Measurements from ENCODE around the gene RPS6KA2.

RPS6KA2 gene

DNA sequence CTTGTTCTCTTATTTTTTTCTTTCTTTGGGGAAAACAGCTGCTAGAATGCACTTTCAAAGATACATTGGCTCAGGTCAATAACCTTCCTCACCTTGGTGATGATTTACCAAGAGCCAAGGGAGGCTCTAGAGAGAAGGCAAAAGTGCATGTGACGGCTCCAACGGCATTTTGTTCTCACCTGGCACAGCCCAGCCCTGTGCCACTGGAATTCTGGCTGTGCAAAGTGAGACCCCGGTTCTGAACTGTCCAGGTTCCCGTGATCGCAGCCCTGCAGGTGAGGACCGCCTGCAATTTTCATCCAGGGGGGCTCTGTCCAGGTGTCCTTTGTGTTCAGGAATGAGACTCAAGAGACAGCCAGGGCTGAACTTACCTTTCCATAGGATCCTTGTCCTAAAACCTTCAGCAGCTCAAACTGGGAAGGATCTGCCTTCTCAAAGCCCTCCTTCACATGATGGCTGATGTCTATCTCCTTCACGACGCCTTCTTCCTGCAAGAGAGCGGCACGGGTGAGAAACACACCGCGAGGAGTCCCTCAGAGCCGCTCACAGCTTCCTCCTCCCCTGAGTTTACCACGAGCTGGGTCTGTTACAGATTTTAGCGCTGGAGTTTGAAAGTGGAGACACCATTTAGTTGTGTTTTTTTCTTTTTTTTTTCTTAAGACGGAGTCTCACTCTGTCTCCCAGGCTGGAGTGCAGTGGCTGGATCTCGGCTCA lies 88.6 kb downstream of the RPS6KA2 start:
- Histone ChIP-seq H3K14ac (ENCODE audit: low read length) (no peak overlapping the region), H4K8ac (ENCODE audit: low read depth, low read length) (no peak overlapping the region), H3K27ac (ENCODE audit: low read depth, low read length) (no peak overlapping the region), H3K36me3 (ENCODE audit: control insufficient read depth in 1 of 2, insufficient read depth in 2 of 2, low read length in 2 of 2) (peaks cover 9 to 10% of the 10 kb centered on the region in 2 experiments), H3K27me3 (ENCODE audit: insufficient read depth, low read length) (no peaks in the 10 kb centered on the region), H2BK12ac (ENCODE audit: low read length) (no peak overlapping the region), H4K12ac (ENCODE audit: low read depth, low read length) (no peak overlapping the region), H3K18ac (ENCODE audit: low read length) (no peak overlapping the region), H4K91ac (ENCODE audit: low read depth, low read length) (no peak overlapping the region), H3K79me1 (ENCODE audit: low read length) (peaks cover 8% of the 10 kb centered on the region), H3K23ac (ENCODE audit: low read length) (no peak overlapping the region), H2AFZ (ENCODE audit: insufficient read depth, low read length, poor library complexity) (no peak overlapping the region), H2AK5ac (ENCODE audit: low read length) (no peak overlapping the region), H3K4me2 (ENCODE audit: low read length) (no peak overlapping the region), H3K9me3 (ENCODE audit: insufficient read depth, low read depth, low read length) (no peaks in the 10 kb centered on the region), H3K4ac (ENCODE audit: low read depth, low read length) (no peak overlapping the region), H2BK5ac (ENCODE audit: low read depth, low read length, poor library complexity) (no peak overlapping the region), H3K9ac (ENCODE audit: low read length) (no peak overlapping the region), H3K79me2 (ENCODE audit: control insufficient read depth, insufficient read depth, low read length, poor library complexity) (no peaks in the 10 kb centered on the region), H3K4me1 (ENCODE audit: control insufficient read depth in 1 of 2, insufficient read depth in 2 of 2, low read length in 2 of 2) (peaks cover 11 to 12% of the 10 kb centered on the region in 2 experiments), H2BK120ac (ENCODE audit: insufficient read depth, low read length, poor library complexity) (no peak overlapping the region), H3K4me3 (ENCODE audit: low read depth, low read length) (no peak overlapping the region)
- no peak for DNase-seq
- no CpG with 5 or more reads among the region's 17 CpGs for WGBS (ENCODE audit: extremely low coverage, insufficient coverage, insufficient read length)

DNA sequence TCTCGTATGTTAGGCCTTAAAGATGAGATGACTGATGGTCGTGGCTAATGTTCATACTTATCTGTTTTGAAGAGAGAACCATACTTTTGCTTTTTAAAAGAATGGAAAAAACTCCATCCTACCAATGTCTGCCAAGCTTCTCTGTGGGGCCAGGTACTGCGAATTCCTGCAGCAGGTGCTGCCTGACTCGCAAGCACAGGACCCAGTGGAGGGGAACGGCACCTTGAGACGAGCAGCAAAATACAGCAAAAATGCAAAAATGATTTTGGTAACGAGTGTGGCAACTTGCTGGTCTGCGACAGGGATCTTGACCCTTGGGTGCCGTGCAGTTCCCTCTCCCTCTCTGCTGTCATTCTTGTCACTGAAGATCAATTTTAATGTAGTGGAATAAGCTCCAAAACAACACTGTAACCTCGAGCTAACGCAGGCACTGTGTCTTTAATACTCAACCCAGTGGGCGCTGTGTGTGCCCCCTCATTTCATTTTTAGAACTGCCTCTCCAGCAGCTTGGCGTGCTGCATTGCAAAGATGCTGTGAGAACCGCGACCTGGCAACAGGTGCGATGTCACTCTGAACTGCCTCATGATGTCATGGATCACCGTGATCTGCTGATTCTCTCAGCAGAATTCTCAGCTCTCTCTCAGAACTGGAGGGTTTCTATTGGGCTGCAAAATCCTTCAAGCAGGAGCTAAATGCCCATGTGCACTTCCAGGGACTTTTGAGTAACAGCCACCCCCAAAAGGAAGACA lies 92.2 kb downstream of the RPS6KA2 start:
- Histone ChIP-seq H3K4me1 (ENCODE audit: control insufficient read depth in 1 of 2, insufficient read depth in 2 of 2, low read length in 2 of 2) (peaks cover 0 to 2% of the 10 kb centered on the region in 2 experiments), H2BK5ac (ENCODE audit: low read depth, low read length, poor library complexity) (no peak overlapping the region), H3K36me3 (ENCODE audit: control insufficient read depth in 1 of 2, insufficient read depth in 2 of 2, low read length in 2 of 2) (peaks cover 18 to 19% of the 10 kb centered on the region in 2 experiments), H3K4ac (ENCODE audit: low read depth, low read length) (no peak overlapping the region), H4K8ac (ENCODE audit: low read depth, low read length) (no peak overlapping the region), H3K4me2 (ENCODE audit: low read length) (no peak overlapping the region), H3K27ac (ENCODE audit: low read depth, low read length) (no peak overlapping the region), H3K14ac (ENCODE audit: low read length) (no peak overlapping the region), H4K12ac (ENCODE audit: low read depth, low read length) (no peak overlapping the region), H3K79me2 (ENCODE audit: control insufficient read depth, insufficient read depth, low read length, poor library complexity) (no peaks in the 10 kb centered on the region), H2BK12ac (ENCODE audit: low read length) (no peak overlapping the region), H2AFZ (ENCODE audit: insufficient read depth, low read length, poor library complexity) (no peak overlapping the region), H3K23ac (ENCODE audit: low read length) (no peak overlapping the region), H2AK5ac (ENCODE audit: low read length) (no peak overlapping the region), H2BK120ac (ENCODE audit: insufficient read depth, low read length, poor library complexity) (no peak overlapping the region), H3K79me1 (ENCODE audit: low read length) (no peaks in the 10 kb centered on the region), H3K18ac (ENCODE audit: low read length) (no peak overlapping the region), H3K4me3 (ENCODE audit: low read depth, low read length) (no peak overlapping the region), H3K9me3 (ENCODE audit: insufficient read depth, low read depth, low read length) (no peaks in the 10 kb centered on the region), H4K91ac (ENCODE audit: low read depth, low read length) (no peak overlapping the region), H3K9ac (ENCODE audit: low read length) (no peak overlapping the region), H3K27me3 (ENCODE audit: insufficient read depth, low read length) (no peaks in the 10 kb centered on the region)
- WGBS (ENCODE audit: extremely low coverage, insufficient coverage, insufficient read length) = no CpG with 5 or more reads among the region's 17 CpGs
- no peak for DNase-seq

DNA sequence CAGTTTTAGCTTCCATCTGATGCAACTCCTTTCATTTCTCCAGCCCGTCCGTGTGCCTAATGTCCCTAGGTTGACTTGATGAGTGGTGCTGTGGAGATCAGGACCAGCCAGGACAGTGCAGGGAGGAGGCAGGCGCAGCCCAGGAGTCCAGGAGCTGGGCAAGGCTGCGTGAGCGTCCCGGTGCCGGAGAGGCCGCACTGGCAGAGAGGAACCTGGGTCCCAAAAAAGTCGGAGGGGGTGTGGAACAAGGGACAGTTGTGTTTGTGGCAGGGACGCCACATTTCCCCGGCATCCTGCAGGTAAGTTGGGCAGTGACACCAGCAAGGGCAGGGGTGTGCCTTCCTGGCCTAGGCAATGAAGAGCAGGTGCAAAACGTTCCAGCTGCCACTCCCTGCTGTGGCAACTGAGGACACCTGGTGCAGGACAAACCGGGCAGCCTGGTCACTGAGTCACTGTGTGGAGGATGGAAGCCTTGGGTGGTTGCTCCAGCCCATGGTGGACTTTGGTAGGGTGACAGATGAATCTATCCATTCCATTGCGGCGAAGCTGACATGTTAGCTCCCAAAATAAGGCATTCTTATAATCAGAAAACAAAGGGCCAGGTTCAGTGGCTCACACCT lies 93.7 kb downstream of the RPS6KA2 start:
- Histone ChIP-seq H3K9ac (ENCODE audit: low read length) (no peak overlapping the region), H3K79me2 (ENCODE audit: control insufficient read depth, insufficient read depth, low read length, poor library complexity) (no peaks in the 10 kb centered on the region), H3K18ac (ENCODE audit: low read length) (no peak overlapping the region), H4K12ac (ENCODE audit: low read depth, low read length) (no peak overlapping the region), H4K91ac (ENCODE audit: low read depth, low read length) (no peak overlapping the region), H3K9me3 (ENCODE audit: insufficient read depth, low read depth, low read length) (no peaks in the 10 kb centered on the region), H2BK120ac (ENCODE audit: insufficient read depth, low read length, poor library complexity) (no peak overlapping the region), H3K14ac (ENCODE audit: low read length) (no peak overlapping the region), H2AK5ac (ENCODE audit: low read length) (no peak overlapping the region), H3K4ac (ENCODE audit: low read depth, low read length) (no peak overlapping the region), H2BK12ac (ENCODE audit: low read length) (no peak overlapping the region), H2AFZ (ENCODE audit: insufficient read depth, low read length, poor library complexity) (no peak overlapping the region), H3K27me3 (ENCODE audit: insufficient read depth, low read length) (no peaks in the 10 kb centered on the region), H3K4me3 (ENCODE audit: low read depth, low read length) (no peak overlapping the region), H3K36me3 (ENCODE audit: control insufficient read depth in 1 of 2, insufficient read depth in 2 of 2, low read length in 2 of 2) (peaks cover 18 to 19% of the 10 kb centered on the region in 2 experiments), H3K23ac (ENCODE audit: low read length) (no peak overlapping the region), H4K8ac (ENCODE audit: low read depth, low read length) (no peak overlapping the region), H2BK5ac (ENCODE audit: low read depth, low read length, poor library complexity) (no peak overlapping the region), H3K27ac (ENCODE audit: low read depth, low read length) (no peak overlapping the region), H3K4me2 (ENCODE audit: low read length) (no peak overlapping the region), H3K4me1 (ENCODE audit: control insufficient read depth in 1 of 2, insufficient read depth in 2 of 2, low read length in 2 of 2) (peaks cover 0 to 2% of the 10 kb centered on the region in 2 experiments), H3K79me1 (ENCODE audit: low read length) (no peaks in the 10 kb centered on the region)
- DNase-seq = no peak
- no CpG with 5 or more reads among the region's 15 CpGs for WGBS (ENCODE audit: extremely low coverage, insufficient coverage, insufficient read length)

DNA sequence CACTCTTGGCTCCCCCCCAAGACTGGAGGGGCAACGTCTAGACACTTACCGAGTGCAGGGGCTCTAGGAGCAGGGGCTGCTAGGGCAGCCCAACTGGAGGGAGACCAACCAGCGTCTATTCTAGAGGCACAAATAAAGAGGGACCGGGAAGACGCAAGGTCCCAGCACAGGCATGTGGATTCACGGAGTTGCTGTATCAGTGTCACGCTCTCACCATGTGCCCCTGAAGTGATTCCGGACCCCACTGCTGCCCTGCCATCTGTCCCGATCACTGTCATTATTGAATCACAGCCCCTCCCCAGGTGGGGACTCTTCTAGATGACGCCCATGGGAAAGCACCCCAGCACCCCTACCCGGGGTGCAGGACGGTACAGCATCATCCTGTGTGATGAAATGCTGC lies 94.7 kb downstream of the RPS6KA2 start:
- H2BK120ac ChIP-seq (ENCODE audit: insufficient read depth, low read length, poor library complexity) = no peak overlapping the region
- H4K12ac ChIP-seq (ENCODE audit: low read depth, low read length) = no peak overlapping the region
- no peak overlapping the region for H3K14ac ChIP-seq (ENCODE audit: low read length)
- no peak overlapping the region for H4K8ac ChIP-seq (ENCODE audit: low read depth, low read length)
- no peaks in the 10 kb centered on the region for H3K79me2 ChIP-seq (ENCODE audit: control insufficient read depth, insufficient read depth, low read length, poor library complexity)
- peaks cover 18 to 19% of the 10 kb centered on the region in 2 experiments for H3K36me3 ChIP-seq (ENCODE audit: control insufficient read depth in 1 of 2, insufficient read depth in 2 of 2, low read length in 2 of 2)
- no peak overlapping the region for H3K27ac ChIP-seq (ENCODE audit: low read depth, low read length)
- no peak overlapping the region for H3K9ac ChIP-seq (ENCODE audit: low read length)
- H3K79me1 ChIP-seq (ENCODE audit: low read length) = no peaks in the 10 kb centered on the region
- H3K4ac ChIP-seq (ENCODE audit: low read depth, low read length) = no peak overlapping the region
- H3K18ac ChIP-seq (ENCODE audit: low read length) = no peak overlapping the region
- H2BK5ac ChIP-seq (ENCODE audit: low read depth, low read length, poor library complexity) = no peak overlapping the region
- no peak overlapping the region for H4K91ac ChIP-seq (ENCODE audit: low read depth, low read length)
- H3K27me3 ChIP-seq (ENCODE audit: insufficient read depth, low read length) = no peaks in the 10 kb centered on the region
- H3K9me3 ChIP-seq (ENCODE audit: insufficient read depth, low read depth, low read length) = no peaks in the 10 kb centered on the region
- H3K23ac ChIP-seq (ENCODE audit: low read length) = no peak overlapping the region
- no peak overlapping the region for H3K4me2 ChIP-seq (ENCODE audit: low read length)
- H3K4me1 ChIP-seq (ENCODE audit: control insufficient read depth in 1 of 2, insufficient read depth in 2 of 2, low read length in 2 of 2) = peaks cover 2 to 5% of the 10 kb centered on the region in 2 experiments
- DNase-seq = no peak
- H2BK12ac ChIP-seq (ENCODE audit: low read length) = no peak overlapping the region
- H3K4me3 ChIP-seq (ENCODE audit: low read depth, low read length) = no peak overlapping the region
- WGBS (ENCODE audit: extremely low coverage, insufficient coverage, insufficient read length) = no CpG with 5 or more reads among the region's 12 CpGs
- no peak overlapping the region for H2AK5ac ChIP-seq (ENCODE audit: low read length)
- H2AFZ ChIP-seq (ENCODE audit: insufficient read depth, low read length, poor library complexity) = no peak overlapping the region
